HG02588 (cell line): Measurements from ENCODE around the gene HIRA.

ENCODE experiments used
- ATAC-seq: cut with Tn5 transposase; IDR thresholded peaks from one replicate; pipeline ENCODE4 v1.9.1; 2021; ENCODE audit warnings: mild to moderate bottlenecking, moderate library complexity; ENCODE audit not compliant: unreplicated experiment

The HIRA gene

DNA sequence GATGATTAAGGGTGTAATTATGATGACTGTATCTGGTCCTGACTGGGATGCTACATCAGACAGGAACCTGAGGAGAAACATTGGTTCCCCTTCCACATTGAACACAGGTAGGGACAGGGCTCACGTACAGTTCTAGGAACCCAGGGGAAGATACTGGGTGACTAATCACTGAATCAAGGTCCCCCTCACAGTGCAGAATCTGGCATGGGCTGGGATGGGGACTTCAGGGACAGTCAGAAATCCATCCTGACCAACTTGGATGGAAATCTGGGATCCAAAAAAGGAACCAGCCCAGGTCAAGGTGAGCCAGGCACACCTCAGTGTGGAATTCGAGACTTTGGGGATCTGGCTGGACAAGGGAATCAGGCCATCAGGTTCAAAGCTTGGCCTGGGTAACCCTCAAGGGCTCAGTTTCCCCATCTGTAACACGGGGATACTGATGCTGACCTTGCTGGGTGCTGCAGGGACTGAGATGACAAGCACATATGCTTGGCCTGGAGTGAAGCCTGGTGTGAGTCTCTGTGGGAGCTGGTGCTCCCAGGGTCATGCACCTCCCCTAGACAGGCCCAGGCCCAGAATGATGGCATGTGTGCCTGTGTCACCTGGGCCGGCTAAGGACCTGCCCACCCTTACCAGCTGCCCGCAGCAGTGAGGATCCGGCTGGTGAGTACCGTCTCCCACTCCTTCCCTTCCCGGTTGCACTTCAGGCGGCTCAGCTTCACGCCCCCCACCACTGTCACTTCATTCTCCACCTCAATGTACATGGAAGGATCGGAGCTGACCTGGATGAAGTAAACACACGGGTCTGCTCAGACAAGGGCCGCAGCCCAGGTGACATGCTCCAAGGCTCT is 72.6 kb downstream of the HIRA start:
- ATAC-seq = no peak

DNA sequence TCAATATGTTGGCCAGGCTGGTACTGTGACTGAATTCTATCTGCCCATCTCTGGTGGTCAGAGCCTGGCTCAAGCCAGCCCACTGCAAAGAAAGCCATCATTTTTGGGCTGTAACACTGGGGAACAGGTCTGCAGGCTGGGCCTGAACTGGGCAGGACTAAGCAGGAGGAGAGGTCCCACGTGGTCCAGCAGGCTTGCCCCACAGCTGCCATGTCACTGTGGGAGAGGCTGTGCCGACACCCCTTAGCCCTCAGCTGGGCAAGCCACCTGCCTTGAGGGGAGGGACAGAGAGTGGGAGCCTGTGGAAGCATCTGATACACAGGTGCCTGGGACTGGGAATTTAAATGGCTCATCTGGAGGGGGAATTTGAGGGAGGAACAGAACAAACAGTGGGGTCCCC is 73.3 kb downstream of the HIRA start:
- ATAC-seq = no peak

- ATAC-seq = no peak
These were observed 74.0 kb downstream of the HIRA start for GRCh38 chr22:19357270-19358105.

- ATAC-seq = no peak
These were observed 74.7 kb downstream of the HIRA start for GRCh38 chr22:19356708-19357269.

DNA sequence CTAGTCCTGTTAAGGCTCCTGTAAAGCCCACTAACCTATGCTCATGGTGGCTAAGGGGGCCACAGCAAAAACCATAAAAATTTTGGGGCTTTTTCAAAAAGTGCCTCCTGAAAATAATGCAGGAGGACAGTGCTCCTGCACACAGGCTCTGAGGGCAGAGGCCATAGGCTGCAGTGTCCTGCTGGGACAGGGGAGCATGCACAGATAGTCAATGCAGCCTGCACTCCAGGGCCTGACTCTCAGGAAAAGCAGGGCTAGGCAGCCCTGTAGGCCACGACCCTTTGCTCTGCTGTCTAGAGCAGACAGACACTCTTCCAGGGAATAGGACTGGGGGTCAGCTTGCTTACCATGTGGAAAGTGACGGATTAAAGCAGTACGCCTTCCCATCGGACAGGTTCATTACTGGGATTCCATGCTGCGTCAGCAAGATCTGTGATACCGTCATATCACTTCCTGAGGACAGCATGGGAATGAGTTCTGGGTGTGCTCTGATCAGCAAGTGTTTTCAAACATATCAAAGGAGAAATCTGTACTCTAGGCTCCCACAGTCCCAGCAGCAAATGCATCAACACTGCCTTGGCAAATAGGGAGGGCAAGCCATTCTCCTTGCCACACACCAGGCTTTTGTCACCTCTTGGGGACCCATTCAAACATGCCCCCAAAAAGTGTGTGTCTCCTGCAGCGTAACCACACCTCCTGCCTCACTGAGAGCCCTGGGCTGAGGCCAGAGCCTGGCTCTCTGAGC is 75.9 kb downstream of the HIRA start:
- no peak for ATAC-seq

DNA sequence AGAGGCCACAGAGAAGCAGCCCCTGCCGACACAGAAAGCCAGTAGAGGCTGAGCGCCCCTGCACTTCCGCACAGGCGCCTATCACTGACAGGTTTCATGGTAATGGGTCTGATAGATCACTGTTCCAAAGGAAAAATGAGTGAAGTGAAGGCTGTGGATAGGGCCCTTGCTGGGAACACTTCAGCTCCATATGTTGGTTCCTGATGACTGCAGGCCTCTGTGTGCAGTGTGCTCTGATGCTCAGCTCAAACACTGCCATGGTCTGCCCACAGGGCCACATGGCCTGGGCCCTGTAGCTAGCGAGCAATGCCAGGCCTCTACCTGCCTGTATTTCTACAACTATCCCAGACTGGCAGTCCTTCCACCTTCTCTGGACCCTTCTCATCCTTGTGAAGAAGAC is 77.3 kb downstream of the HIRA start:
- ATAC-seq = no peak

GRCh38 chr22:19353363-19354131 is 78.0 kb downstream of the HIRA start:
- no peak for ATAC-seq

GRCh38 chr22:19352766-19353165 is 78.8 kb downstream of the HIRA start:
- no peak for ATAC-seq

DNA sequence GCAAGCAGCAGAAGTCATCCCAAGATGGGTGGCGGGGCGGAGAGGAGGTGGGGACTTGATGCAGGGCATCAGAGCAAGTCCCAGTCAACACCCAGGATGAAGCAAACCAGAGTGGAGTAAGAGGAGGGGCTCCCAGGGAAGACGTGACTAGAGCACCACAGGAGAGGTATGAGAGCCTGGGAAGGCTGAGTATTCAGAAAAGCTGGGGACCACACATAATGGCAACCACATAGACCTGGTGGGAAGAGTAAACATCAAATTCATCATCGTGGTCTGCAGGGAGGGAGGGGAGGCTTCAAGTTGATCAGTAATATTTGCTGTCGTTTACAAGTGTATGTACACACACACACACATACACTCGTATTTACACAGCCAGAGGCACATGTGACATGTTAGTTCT is 79.3 kb downstream of the HIRA start:
- ATAC-seq = no peak

- ATAC-seq = no peak
These were observed 79.9 kb downstream of the HIRA start for GRCh38 chr22:19351604-19352003.

- ATAC-seq = no peak
These were observed 80.6 kb downstream of the HIRA start for GRCh38 chr22:19350947-19351346.

DNA sequence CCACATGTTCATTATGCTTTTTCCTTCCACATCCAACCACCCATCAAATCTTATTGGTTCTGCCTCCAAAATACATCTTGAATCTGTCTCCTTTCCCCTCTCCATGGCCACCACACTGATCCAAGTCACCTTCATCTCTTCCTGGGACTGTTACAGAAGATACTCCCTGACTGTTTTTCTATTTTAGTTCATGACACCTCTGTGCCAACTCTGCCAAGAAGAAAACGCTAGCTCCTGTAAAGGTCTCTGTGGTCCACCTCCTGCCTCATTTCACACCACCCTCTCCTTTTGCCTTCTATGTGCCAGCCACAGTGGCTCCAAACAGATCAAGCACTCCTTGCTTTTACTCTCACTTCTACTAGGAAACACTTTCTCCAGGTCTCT is 81.1 kb downstream of the HIRA start:
- no peak for ATAC-seq

- no peak for ATAC-seq
These were observed 81.6 kb downstream of the HIRA start for GRCh38 chr22:19349778-19350475.

DNA sequence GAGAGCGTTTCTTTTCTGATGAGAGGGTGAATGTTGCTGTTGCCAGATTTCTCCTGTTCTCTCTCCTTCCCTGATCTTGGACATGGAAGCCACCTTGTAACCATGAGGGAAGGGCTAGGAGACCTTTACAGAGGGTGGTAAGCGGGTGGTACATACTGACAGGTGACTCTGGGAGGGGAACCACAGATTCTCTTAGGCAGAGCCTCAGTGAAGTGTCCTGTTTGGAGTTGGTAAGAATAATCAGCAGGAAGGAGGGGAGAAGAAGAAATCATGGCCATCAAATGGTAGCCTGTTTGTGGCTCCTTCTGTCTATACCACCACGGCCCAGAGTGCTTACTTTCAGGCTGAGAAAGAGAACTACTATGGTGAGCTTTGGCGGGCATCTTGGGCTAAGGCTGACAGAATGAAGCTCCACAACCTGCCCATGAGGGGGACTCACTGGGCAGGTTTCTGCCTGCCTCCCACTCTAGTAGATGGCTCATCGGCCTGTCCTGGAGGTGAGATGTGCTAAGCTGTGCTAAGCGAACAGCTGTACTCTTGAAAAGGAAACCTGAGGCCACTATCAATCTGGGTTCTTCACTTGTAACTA is 84.8 kb downstream of the HIRA start:
- no peak for ATAC-seq

DNA sequence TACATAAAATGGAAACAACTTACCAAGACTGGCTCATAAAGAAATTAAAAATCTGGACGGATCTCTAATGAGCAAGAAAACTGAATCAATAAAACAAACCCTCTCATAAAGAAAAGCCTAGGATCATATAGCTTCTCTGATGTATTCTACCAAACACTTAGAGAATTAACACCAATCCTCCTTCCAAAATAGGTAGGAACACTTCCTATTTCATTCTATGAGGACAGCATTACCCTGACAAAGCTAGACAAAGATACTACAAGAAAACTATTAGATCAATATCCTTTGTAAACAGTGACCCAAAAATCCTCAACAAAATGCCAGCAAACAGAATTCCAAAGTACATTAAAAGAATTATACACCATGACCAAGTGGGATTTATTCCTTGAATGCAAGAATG is 87.1 kb downstream of the HIRA start:
- ATAC-seq = no peak

DNA sequence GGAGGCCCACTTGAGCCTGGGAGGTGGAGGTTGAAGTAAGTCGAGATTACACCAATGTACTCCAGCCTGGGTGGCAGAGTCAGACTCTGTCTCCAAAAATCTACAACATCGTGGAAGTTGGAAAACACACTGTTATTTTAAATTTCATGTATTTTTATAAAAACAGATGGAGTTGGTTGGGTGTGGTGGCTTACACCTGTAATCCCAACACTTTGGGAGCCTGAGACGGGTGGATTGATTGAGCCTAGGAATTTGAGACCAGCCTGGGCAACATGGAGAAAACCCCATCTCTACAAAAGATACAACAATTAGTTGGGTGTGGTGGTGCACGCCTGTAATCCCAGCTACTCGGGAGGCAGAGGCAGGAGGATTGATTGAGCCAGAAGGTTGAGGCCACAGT is 88.1 kb downstream of the HIRA start:
- no peak for ATAC-seq

GRCh38 chr22:19341500-19341899 is 90.0 kb downstream of the HIRA start:
- no peak for ATAC-seq

- ATAC-seq = no peak
These were observed 94.4 kb downstream of the HIRA start for GRCh38 chr22:19337137-19337536.
